ENCODE results near the gene TGFB1I1.

DNA sequence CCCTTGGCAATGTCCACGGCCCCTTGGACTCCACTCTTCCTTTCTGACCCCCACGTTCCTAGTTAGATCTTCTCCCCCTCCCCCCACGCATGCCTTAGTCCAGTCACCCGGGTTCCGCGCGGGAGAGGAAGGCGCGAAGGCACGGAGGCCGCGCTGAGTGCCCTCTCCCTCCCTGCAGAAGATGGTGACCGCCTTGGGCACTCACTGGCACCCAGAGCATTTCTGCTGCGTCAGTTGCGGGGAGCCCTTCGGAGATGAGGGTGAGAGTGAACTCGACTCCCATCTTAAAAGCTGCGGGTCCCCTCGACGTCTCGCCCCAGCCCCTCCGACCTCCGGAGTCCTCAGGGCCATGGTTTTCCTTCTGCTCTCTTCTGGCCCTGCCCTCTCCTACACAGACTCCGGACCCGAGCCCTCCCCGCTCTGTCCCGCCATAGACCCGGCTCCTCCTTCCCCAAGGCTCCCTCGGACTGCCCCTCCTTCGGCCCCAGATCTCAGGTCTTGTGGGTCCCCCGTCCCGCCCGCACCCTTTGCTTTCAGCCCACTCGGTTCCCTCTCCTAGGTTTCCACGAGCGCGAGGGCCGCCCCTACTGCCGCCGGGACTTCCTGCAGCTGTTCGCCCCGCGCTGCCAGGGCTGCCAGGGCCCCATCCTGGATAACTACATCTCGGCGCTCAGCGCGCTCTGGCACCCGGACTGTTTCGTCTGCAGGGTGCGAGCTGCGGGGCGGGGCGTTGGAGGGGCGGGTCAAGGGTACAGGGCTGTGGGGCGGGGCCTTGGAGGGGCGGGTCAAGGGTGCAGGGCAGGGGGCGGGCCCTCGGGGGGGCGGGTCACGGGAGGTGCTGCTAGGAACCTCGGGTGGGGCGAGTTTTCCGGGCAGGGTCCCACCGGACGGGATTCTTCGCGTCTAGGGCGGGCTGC lies 4.6 kb downstream of the TGFB1I1 start:
- TF ChIP-seq, protein P1, sequence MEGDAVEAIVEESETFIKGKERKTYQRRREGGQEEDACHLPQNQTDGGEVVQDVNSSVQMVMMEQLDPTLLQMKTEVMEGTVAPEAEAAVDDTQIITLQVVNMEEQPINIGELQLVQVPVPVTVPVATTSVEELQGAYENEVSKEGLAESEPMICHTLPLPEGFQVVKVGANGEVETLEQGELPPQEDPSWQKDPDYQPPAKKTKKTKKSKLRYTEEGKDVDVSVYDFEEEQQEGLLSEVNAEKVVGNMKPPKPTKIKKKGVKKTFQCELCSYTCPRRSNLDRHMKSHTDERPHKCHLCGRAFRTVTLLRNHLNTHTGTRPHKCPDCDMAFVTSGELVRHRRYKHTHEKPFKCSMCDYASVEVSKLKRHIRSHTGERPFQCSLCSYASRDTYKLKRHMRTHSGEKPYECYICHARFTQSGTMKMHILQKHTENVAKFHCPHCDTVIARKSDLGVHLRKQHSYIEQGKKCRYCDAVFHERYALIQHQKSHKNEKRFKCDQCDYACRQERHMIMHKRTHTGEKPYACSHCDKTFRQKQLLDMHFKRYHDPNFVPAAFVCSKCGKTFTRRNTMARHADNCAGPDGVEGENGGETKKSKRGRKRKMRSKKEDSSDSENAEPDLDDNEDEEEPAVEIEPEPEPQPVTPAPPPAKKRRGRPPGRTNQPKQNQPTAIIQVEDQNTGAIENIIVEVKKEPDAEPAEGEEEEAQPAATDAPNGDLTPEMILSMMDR (IDR thresholded peaks at IDR 0.05; ENCODE audit: low read depth, low read length, poor library complexity, severe bottlenecking) = no peak
- no peak for TF ChIP-seq EZH2phosphoT487 (IDR thresholded peaks at IDR 0.05; ENCODE audit: borderline replicate concordance, low read length)
